T-helper 17 cell (primary cell): ENCODE measurements around the gene FETUB. TPM values are rescaled to one million over a fixed set of nuclear protein-coding genes. Genes with fewer than 3 reads are reported as not detected.
"Not testable (repeated sequence)": the region's sequence is repeated elsewhere in the genome, so short reads cannot be mapped to it uniquely, and the experiment has no call there.

Experiments
- ATAC-seq: fragments of 150-1000 bp; cut with Tn5 transposase; 2 replicates; pipeline ENCODE4 v1.10.0; 2021; ENCODE audit warnings: mild to moderate bottlenecking, moderate library complexity
- DNase-seq, 3 donors: peaks; one replicate each; pipeline versions ENCODE4 v3.0.0 to v3.0.0-alpha.2; 2020 to 2021
- H3K9me3 ChIP-seq: one replicate; pipeline ENCODE4 v1.7.0; 2013; ENCODE audit warnings: low read length, mild to moderate bottlenecking; ENCODE audit not compliant: control insufficient read depth, poor library complexity, severe bottlenecking
- H3K27ac Mint-ChIP-seq: one replicate; pipeline ENCODE4 v1.8.0; 2022; ENCODE audit warnings: mild to moderate bottlenecking, moderate library complexity, mixed read lengths
- H3K27me3 Mint-ChIP-seq: one replicate; pipeline ENCODE4 v1.8.0; 2022; ENCODE audit warnings: mixed read lengths
- H3K36me3 Mint-ChIP-seq: one replicate; pipeline ENCODE4 v1.8.0; 2022; ENCODE audit warnings: low read depth, mixed read lengths
- H3K4me1 Mint-ChIP-seq: one replicate; pipeline ENCODE4 v1.8.0; 2022; ENCODE audit warnings: mild to moderate bottlenecking, mixed read lengths
- H3K4me3 Mint-ChIP-seq: one replicate; pipeline ENCODE4 v1.8.0; 2022; ENCODE audit warnings: mild to moderate bottlenecking, moderate library complexity, mixed read lengths
- total RNA-seq, 4 donors: library from RNA in 2 of 4; stranded (reverse) in 2 of 4; gene quantifications; one replicate each; pipeline ENCODE4 v1.2.3 and lab custom pipeline; 2022 to 2026

Gene FETUB
- total RNA-seq, 2 donors from 2014 or later: not detected

DNA sequence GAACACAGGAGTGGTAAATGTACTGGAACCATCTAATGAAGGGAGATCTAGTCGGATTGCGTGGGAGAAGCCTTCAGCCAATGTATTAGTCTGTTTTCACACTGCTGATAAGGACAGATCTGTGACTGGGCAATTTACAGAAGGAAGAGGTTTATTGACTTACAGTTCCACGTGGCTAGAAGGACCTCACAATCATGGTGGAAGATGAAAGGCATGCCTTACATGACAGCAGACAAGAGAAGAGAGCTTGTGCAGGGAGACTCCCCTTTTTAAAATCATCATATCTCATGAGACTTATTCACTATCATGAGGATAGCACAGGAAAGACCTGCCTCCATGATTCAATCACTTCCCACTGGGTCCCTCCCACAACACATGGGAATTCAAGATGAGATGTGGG lies 42.6 kb downstream of the FETUB start:
- H3K9me3 ChIP-seq: no peaks in the 10 kb centered on the region
- H3K27ac Mint-ChIP-seq: no peak overlapping the region
- DNase-seq (no peak), ATAC-seq (no peak)
- H3K4me1 Mint-ChIP-seq: no peaks in the 10 kb centered on the region
- peaks cover 2% of the 10 kb centered on the region for H3K36me3 Mint-ChIP-seq
- peaks cover 53% of the 10 kb centered on the region for H3K27me3 Mint-ChIP-seq
- no peak overlapping the region for H3K4me3 Mint-ChIP-seq

DNA sequence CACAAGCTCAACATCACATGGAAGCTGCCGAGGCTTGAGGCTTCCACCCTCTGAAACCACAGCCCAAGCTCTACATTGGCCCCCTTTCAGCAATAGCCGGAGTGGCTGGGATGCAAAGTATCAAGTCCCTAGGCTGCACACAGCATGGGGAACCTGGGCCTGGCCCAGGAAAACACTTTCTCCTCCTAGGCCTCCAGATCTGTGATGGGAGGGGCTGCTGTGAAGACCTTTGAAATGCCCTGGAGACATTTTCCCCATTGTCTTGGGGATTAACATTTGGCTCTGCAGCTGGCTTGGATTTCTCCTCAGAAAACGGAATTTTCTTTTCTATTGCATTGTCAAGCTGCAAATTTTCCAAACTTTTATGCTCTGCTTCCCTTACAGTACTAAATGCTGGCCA lies 43.8 kb downstream of the FETUB start:
- Mint-ChIP-seq H3K36me3 (peaks cover 2% of the 10 kb centered on the region), H3K27ac (no peak overlapping the region), H3K4me1 (no peaks in the 10 kb centered on the region), H3K27me3 (peaks cover 50% of the 10 kb centered on the region), H3K4me3 (no peak overlapping the region)
- DNase-seq (no peak), ATAC-seq (no peak)
- H3K9me3 ChIP-seq: no peaks in the 10 kb centered on the region

DNA sequence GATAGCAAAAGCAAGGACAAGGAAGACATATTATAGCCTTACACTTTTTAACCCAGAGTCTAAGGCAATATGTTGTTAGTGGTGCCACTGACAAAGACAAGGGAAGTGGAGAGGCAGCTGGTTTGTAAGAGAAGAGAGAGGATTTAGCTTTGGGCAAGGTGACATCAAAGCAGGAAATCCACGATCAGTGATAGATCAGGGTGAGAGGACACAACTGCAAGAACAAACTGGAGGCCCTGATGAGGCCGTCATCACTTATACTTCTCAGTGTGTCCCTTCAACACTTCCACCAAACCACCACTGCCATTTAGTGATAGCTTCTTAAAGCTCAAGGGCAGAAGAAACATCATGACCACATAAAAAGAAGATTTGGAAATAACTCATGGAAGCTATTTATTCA lies 46.3 kb downstream of the FETUB start:
- not testable (repeated sequence) for H3K36me3 Mint-ChIP-seq, H3K4me1 Mint-ChIP-seq, H3K9me3 ChIP-seq, ATAC-seq, H3K4me3 Mint-ChIP-seq, H3K27ac Mint-ChIP-seq, DNase-seq
- H3K27me3 Mint-ChIP-seq: peaks cover 44% of the 10 kb centered on the region

- ATAC-seq: no peak
- no peak for DNase-seq
- H3K27me3 Mint-ChIP-seq: peaks cover 44% of the 10 kb centered on the region
- peaks cover 3% of the 10 kb centered on the region for H3K4me1 Mint-ChIP-seq
- no peak overlapping the region for H3K27ac Mint-ChIP-seq
- no peaks in the 10 kb centered on the region for H3K9me3 ChIP-seq
- no peak overlapping the region for H3K4me3 Mint-ChIP-seq
- H3K36me3 Mint-ChIP-seq: no peaks in the 10 kb centered on the region
These were observed 47.0 kb downstream of the FETUB start for GRCh38 chr3:186687120-186687651.

DNA sequence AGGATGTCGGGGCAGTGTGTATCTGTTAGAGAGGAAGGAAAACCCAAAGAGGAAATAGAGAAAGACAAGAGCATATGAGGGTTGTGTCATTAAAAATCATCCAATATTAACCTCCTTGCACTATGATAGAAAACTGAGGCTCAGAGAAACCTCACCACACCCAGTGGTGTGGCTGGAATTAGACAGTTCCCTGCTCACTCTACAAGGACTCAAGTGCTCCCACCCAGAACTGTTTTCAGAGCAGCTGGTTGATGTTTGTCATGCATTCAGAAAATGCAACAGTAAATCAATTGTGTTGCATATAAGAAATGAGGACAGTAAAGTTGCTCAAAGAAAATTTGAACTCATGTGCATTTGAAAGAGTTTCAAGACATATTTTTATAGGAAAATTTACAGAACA lies 50.1 kb downstream of the FETUB start:
- not testable (repeated sequence) for H3K4me3 Mint-ChIP-seq

DNA sequence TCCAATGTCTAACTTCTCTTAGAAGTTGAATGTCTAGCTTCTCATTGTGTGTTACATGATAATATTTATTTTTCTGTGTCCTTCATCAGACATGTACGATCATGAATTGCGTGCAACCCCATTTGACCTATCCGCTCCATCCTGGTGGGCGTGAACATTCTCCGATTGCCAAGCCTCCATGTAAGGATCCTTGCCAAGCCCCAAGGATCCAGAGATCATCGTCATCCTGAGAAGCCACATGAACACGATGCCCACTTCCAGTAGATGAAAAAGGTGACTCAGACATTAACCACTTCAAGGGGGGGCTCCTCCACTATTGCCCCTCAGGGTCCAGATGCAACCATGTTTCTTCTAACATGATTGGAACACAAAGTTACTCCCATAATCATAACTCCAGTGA lies 51.5 kb downstream of the FETUB start:
- Mint-ChIP-seq H3K27ac (no peak overlapping the region), H3K27me3 (peaks cover 28% of the 10 kb centered on the region), H3K36me3 (no peaks in the 10 kb centered on the region), H3K4me1 (peaks cover 3% of the 10 kb centered on the region), H3K4me3 (no peak overlapping the region)
- DNase-seq (no peak), ATAC-seq (no peak)
- no peaks in the 10 kb centered on the region for H3K9me3 ChIP-seq

More for the DNA sequence above, 50.1 kb downstream of the FETUB start:
- not testable (repeated sequence) for H3K27ac Mint-ChIP-seq, DNase-seq, H3K9me3 ChIP-seq, H3K4me1 Mint-ChIP-seq, ATAC-seq, H3K36me3 Mint-ChIP-seq
- peaks cover 28% of the 10 kb centered on the region for H3K27me3 Mint-ChIP-seq

GRCh38 chr3:186693843-186694242 lies 53.6 kb downstream of the FETUB start:
- H3K9me3 ChIP-seq: no peaks in the 10 kb centered on the region
- Mint-ChIP-seq H3K27me3 (peaks cover 19% of the 10 kb centered on the region), H3K4me3 (no peak overlapping the region), H3K36me3 (no peaks in the 10 kb centered on the region), H3K4me1 (peaks cover 3% of the 10 kb centered on the region), H3K27ac (no peak overlapping the region)
- DNase-seq (no peak), ATAC-seq (no peak)

DNA sequence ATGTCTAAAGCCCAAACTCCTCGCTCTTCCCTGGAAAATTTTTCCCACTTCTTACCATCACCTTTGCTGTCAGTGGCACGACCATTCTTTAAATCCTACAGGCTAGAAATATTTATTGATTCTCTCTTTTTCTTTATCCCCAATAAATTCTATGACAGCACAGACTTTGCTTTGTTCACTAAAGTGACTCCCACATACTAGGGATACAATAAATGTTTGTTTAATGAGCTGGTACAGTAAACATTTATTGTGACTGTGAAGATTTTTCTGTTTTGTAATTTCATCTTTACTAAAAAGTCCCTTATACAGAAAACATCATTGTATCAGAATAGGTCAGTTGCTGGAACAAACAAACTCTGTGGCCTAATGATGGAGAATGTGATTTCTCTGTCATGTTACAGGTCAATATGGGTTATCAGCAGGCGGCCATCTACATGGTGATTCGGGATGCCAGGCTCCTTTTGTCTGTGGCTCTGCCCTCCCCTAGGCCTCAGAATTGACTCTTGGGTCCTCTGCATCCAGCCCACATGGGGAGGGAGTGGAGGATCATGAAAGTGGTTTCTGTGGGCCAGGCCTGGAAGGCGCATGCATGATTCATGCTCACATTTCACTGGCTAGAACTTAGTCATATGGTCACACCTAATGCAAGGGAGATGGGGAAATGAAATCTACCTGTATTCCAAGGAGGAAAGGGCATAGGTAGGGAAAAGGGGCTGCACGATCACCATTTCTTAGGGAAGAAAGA lies 54.3 kb downstream of the FETUB start:
- no peaks in the 10 kb centered on the region for H3K9me3 ChIP-seq
- DNase-seq: no peak
- ATAC-seq: no peak
- Mint-ChIP-seq H3K4me3 (no peak overlapping the region), H3K27ac (no peak overlapping the region), H3K27me3 (peaks cover 19% of the 10 kb centered on the region), H3K36me3 (no peaks in the 10 kb centered on the region), H3K4me1 (peaks cover 3% of the 10 kb centered on the region)

- no peaks in the 10 kb centered on the region for H3K36me3 Mint-ChIP-seq
- ATAC-seq: no peak
- DNase-seq: no peak
These were observed 56.3 kb downstream of the FETUB start for GRCh38 chr3:186696522-186696921.

DNA sequence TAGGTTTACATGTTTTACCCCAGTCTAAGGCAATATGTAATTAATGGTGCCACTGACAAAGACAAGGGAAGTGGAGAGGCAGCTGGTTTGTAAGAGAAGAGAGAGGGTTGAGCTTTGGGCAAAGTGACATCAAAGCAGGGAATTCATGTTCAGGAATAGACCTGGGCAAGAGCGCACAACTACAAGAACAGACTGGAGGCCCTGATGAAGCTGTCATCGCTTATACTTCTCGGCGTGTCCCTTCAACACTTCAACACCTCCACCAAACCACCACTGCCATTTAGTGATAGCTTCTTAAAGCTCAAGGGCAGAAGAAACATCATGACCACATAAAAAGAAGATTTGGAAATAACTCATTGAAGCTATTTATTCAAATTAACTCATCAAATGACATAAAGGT lies 57.3 kb downstream of the FETUB start:
- no peak for ATAC-seq
- H3K36me3 Mint-ChIP-seq: no peaks in the 10 kb centered on the region
- peaks cover 10% of the 10 kb centered on the region for H3K27me3 Mint-ChIP-seq
- H3K4me3 Mint-ChIP-seq: no peak overlapping the region
- no peaks in the 10 kb centered on the region for H3K9me3 ChIP-seq
- DNase-seq: no peak
- no peaks in the 10 kb centered on the region for H3K4me1 Mint-ChIP-seq
- no peak overlapping the region for H3K27ac Mint-ChIP-seq

More at GRCh38 chr3:186696522-186696921, 56.3 kb downstream of the FETUB start:
- no peaks in the 10 kb centered on the region for H3K9me3 ChIP-seq
- Mint-ChIP-seq H3K4me1 (no peaks in the 10 kb centered on the region), H3K4me3 (no peak overlapping the region), H3K27me3 (peaks cover 11% of the 10 kb centered on the region), H3K27ac (no peak overlapping the region)

GRCh38 chr3:186700267-186700666 lies 60.1 kb downstream of the FETUB start:
- no peaks in the 10 kb centered on the region for H3K9me3 ChIP-seq
- no peak overlapping the region for H3K27ac Mint-ChIP-seq
- peaks cover 21% of the 10 kb centered on the region for H3K27me3 Mint-ChIP-seq
- ATAC-seq: no peak
- H3K4me1 Mint-ChIP-seq: no peaks in the 10 kb centered on the region
- H3K36me3 Mint-ChIP-seq: no peaks in the 10 kb centered on the region
- H3K4me3 Mint-ChIP-seq: no peak overlapping the region
- DNase-seq: no peak

GRCh38 chr3:186702451-186702850 lies 62.3 kb downstream of the FETUB start:
- not testable (repeated sequence) for H3K27ac Mint-ChIP-seq, H3K36me3 Mint-ChIP-seq, H3K4me3 Mint-ChIP-seq, ATAC-seq, H3K4me1 Mint-ChIP-seq, DNase-seq, H3K9me3 ChIP-seq
- peaks cover 26% of the 10 kb centered on the region for H3K27me3 Mint-ChIP-seq
